ENCODE data around the gene C17orf113. TPM values are rescaled to one million over a fixed set of nuclear protein-coding genes. Genes with fewer than 3 reads are reported as not detected.

Gene C17orf113
- total RNA-seq, 1 donor from 2014 or later = 3.7 TPM

DNA sequence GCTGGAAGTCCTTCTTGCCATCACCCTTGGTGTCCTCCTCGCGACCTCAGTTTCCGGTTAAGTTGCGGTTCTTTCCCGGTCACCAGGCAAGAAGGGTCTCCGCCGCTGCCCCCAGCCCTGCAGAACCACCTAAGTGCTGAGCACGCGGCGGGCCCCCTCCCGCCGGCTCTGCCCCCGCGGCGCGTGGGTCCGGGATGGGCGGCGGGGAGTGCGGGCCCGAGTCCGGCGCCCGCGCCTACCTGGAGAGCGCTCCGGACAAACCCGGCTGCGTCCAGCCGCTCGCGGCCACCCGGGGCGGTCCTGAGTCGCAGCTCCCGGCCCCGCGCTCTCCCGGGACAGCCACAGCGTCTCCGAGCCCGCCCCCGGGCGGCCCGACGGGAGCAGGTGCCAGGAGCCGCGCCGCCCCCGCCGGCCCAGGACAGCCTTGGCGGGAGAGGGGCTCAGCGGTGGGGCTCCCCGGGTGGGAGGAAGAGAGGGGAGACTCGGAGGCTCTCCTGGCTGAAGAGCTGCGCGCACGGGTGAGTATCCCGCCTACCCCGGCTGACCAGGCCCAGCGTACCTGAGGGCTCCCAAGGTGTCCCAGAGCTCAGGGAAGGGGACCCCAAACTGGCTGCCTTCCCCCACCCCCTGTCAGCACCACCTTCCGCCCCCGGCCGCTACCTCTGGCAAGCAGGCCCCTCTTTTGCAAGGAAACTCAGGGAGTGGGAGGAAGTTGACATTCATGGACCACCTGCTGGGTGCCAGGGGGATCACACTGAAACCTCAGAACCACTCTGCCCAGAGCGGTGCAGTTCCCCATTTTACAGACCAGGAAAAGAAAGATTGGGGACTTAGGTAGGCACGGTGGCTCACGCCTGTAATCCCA lies 22.2 kb upstream of the C17orf113 start:
- DNase-seq = no peak

DNA sequence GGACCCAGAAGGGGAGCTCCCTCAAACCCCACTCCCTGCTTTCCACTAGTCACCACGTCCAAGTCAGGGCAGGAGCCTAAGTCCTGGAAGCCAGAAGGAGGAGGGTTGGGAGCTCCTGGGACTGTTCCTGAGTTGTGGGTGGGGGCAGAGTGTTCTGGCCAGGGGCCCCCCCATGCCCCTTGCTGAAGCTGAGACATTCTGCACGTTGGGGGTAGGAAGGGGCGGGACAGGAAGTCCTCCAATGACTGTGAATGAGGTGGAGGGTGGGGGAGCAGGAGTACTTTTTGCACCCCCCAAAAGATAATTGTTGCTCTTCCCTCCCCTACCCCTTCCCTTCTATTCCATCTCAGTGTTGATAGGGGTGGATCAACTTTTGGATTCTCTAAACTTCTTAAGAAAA lies 21.4 kb upstream of the C17orf113 start:
- DNase-seq = no peak

DNA sequence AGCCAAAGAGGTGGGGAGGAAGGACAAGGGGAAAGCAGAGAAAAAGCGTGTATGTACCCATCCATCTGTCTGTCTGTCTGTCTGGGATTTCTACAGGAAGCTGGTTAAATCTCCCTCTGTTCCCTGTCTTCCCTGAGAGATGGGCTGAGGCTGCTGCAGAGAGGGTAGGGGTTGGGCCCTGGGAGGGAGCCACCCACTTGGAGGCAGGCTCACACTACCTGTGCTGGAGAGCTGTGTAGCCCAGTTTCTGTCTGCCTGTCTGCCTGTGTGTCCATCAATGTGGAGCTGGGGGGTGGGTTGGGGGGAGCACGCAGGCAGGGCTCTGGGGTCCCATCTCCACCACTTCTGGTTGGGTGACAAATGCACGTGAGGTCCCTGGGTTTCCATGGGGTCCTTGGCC lies 18.6 kb upstream of the C17orf113 start:
- DNase-seq = no peak

DNA sequence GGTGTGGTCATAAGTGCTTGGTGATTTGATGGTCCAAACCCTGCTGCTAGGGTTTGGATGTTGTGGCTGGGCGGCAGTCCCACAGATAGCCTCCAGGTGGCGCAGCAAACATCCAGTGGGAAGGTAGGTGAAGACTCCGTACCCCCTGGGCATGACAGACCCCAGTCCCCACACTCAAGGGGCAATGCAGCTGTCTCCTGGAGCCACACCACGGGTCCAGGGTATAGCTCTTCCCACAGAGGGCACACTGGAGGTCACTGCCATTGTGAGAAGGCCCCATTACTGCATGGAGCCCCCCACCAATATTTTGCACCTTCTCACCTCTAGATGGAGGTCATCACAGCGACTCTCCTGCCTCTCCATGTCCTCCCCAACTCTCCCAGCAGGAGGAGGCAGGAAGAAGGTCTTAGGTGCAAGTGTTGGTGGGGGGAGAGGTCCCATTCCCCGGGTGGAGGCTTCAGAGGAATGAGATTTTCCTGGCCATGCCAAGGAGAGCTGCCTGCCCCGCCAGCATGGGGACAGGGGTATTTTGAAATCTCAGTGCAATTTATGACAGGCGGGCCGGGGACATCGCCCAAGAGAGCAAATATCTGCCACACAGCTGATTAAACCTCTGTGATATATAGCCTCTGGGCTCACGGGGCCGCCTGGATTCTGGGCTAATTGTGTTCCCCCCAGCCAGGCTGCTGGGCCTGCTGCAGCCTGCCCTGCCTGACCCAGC lies 17.1 kb upstream of the C17orf113 start:
- DNase-seq = peak; percentile 4

DNA sequence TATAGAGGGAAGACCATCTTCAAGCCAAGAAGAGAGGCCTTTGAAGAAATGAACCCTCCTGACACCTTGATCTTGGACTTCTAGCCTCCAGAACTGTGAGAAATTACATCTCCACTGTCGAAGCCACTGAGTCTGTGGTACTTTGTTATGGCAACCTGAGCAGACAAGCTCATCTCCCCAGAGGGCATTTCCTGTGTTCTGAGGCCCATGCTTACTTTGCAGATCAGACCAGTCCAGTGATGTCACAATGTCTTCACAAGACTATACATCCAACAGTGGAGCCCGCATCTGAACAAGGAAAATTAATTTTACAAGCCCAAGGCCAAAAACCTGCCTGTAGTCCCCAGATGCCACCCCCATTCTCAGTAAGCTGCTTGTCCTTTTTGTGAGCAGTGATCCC lies 14.8 kb upstream of the C17orf113 start:
- no peak for DNase-seq

DNA sequence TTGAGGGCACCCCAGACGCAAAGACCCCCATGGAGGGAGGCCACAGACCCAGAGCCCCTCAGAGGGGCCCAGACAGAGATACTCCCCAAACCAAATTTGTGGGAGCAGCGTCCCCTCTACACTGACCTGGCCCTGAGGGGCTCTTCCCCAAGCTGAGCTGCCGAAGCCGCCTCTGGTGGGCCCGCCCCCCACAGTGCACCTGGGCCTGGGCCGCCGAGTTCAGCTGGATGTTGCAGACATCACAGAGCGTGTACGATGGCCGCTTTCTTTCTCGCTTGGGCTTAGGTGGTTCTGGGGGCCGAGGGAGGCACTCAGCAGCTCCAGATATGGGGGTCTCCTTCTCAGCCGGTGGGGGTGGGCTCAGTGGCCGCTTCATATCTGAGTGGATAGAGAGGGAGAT lies 12.3 kb upstream of the C17orf113 start:
- DNase-seq = no peak

DNA sequence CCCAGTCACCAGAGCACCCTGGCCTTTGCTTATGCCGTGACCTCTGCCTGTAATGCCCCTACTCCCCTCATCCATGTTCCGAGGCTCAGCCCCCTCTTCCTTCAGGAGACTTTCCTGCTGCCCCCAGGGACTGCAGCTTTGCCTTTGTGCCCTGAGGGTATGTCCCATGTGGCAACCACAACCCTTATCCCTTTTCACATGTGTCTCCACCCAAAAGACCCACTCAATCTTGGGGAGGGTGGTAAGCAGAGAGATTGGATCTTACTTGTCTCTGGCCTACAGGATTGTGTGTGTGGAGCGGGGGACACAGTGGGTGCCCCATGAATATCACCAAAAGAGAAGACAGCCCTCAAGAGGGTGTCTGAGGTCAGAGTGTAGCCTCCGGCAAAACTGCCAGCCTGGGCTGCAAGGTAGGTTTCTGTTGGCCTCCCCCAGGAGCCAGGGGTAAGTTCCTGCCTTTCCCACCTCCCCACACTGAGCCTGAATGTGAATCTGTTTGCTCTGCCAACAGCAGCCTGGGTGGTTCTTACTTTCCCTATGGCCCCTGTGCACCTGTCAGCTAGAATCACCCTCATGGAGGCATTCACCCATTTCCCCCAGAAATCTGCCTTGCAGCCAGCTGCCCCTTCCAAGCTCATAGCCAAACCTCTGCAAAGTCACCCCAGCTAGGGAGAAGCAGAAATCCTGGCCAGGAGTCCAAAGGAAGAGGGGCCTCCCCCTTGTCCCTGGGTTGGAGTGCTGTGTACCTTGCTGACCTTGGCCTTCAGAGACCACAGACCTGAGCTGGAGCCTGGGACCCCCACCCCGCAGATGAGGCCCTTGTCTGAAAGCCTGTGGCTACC lies 11.5 kb upstream of the C17orf113 start:
- no peak for DNase-seq

DNA sequence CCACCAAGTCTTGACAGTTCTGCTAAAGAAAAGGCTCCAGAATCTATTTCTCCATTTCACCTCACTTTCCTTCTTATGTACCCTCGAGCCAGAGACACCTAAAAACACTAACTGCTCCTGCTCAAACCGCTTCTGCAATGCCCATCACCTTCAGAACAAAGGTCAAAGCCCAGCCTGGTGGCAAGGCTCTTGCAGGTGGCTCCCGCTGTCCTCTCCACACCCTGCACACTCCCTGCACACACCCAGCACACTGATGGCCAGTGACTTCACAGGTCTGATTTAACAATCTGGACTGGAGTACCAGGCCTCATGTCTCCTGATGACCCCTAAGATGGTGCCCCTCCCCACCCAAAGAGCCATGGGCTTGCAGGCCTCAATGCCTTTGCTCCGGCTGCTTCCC lies 9.8 kb upstream of the C17orf113 start:
- DNase-seq = no peak

DNA sequence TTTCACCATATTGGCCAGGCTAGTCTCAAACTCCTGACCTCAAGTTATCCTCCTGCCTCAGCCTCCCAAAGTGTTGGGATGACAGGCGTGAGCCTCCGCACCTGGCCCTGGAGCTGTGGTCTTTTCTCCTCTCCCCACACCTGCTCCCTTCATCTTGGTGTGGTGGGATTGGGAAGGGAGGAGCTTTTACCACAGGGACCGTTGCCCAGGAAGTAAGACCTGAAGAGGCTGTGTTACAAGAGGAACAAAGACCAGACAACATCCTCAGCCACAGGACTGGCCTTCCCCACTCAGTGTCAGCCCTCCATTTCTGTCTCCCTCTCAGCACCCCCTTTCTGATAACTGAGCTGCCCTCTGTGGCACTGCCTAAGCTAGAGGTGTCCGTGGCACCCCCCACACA lies 9.4 kb upstream of the C17orf113 start:
- no peak for DNase-seq

DNA sequence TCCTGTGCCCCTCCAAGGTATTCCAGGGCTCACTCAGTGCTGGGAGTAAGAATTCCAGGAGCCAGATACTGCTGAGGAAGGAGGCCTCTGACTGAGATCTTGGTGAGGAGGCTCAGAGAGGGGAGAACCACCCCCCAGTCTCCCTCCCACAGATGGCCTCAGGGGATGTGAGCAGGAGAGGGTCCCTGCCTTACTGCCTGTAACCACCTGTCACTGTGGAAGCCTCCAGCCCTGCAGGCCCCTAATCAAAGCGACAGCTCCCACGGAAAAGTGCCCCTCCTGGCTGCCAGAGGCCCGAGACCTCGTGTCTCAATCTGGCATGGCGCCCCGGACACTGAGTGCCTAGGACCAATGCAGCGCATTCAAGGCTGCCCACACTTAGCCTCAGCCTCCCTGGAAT lies 7.7 kb upstream of the C17orf113 start:
- DNase-seq = no peak

DNA sequence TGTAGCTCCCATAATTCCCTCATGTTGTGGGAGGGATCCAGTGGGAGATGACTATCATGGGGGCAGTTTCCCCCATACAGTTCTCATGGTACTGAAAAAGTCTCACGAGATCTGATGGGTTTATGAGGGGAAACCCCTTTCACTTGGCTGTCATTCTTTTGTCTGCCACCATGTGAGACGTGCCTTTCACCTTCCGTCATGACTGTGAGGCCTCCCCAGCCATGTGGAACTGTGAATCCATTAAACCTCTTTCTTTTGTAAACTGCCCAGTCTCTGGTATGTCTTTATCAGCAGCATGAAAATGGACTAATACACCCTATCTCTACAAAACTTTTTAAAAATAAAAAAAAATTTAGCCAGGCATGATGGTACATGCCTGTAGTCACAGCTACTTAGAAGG lies 6.2 kb upstream of the C17orf113 start:
- no peak for DNase-seq

DNA sequence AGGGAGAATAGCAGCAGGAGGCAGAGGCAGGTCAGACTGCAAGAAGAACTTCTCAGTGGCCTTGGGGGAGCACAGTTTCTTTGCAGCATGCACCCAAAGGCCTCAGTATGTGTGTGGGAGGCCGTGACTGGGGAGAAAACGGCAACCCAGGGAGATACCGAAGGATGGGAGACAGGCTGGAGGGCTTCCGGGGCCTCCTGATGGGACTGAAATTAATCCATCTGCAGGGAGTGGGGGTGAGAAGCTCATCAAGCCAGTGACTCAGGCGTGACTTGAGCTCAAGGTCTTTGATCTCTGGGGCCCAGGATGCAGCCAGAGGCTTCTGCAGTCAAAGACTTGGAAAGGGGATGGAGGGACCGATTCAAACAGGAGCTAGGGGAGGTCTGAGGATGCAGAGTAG lies 5.1 kb upstream of the C17orf113 start:
- DNase-seq = no peak

DNA sequence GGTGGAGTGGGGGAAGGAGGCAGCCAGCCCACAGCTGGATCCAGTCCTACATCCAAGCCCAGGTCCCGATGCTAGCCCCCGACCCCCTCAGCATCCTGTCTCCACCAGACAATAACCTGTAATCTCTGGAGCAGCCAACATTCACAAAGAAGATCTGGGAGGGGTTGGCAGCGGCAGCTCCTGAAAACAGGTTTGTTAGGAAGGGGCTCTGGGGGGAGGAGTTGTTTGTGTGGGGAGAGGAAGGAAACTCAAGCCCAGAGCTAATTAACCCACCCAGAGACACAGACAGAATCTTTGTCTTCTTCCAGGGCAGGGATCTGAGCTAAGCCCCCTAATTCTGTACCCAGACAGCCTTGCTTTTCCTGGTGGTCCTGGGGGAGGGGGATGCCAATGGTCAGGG lies 4.6 kb upstream of the C17orf113 start:
- DNase-seq = no peak

DNA sequence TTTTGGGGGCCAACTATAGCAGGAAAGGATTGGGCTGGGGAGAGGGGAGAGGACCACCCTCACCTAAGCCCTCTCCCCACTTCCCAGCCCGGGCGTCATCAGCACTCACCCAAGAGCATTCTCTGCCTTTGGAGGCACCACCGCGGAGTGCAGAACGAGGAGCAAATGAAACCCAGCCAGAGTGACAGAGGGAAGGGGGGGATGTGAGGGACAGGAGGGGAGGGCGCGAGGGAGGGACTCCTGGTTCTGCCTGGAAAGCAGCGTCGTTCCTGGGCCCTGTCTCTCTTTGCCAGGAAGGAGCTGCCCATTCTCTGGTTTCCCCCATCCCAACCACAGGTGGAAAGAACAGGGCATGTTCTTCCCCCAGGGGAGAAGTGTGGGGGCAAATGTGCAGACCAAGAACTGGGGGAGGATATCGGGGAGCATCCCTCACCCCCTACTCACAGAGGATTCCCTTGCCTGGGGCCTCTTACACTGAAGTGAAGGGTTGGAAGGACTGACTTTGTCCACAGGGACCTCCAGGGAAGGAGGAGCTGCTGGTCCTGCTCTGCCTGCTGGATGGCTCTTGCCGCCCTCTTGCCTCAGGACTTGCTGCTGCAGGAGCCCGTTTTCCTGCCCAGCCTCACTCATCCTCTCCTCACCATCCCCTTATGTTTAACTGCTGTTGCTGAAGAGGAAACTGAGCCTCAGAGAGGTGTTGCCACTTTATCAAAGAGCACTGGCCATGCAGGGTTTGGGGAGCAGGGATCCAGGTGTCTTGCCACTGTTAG lies 3.5 kb upstream of the C17orf113 start:
- no peak for DNase-seq

DNA sequence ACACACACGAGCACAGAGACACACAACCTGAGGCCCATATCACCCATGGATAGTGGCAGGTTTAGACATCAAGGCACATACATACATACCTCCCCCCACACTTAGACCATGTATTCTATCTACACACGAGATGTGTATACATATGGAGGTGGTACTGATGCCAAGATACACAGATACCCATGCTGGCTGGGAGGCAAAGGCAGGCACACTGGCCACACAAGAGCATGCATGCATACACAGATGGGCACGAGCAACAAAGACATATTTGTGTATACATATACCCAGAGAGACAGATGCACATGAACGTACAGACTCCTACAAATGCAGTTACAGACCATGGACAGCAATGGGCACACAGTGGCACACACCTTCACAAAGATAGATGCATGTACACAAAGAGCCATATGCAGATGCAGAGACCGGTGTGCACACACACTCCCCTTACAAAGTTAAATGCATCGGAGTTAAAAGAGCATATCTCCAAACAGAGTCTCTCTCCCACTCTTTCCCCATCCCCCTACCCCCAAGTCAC lies 2.0 kb upstream of the C17orf113 start:
- DNase-seq = no peak

DNA sequence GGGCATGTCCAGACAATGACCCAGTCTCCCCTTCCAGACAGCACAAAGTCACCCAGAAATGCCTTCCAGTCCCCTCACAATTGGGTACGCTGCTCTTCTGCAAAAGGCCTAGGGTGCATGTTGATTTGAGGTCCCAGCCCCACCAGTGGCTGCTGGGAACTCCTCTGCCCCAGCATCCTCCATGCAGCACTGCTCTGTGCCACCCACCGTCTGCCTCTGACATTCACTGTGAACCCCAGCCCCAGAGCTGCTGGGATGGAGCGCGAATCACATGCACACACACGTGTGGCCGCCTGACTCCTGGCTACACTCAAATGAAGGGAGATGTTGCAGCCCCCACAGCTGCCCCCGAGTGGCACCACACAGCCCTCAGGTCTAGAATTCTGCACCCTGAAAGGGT lies 1.2 kb upstream of the C17orf113 start:
- no peak for DNase-seq

DNA sequence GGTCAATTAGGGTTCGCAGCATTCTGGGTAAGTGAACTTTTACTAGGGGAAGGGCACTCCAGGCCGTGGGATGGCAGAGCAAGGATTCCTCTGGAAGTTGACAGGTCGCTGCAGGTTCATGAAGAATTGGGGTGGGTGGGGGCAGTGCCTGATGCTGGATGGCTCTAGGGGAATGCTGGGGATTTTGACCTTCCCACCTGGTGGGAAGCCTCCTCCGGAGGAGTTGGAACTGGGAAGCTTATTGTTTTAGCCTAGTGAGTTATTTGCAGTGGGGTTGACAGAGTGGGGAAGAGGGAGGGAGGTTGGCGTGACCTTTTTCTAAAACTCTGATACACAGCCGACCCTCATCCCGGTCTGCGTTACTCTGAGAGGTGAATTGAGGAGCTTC lies 606 bp upstream of the C17orf113 start:
- no peak for DNase-seq

DNA sequence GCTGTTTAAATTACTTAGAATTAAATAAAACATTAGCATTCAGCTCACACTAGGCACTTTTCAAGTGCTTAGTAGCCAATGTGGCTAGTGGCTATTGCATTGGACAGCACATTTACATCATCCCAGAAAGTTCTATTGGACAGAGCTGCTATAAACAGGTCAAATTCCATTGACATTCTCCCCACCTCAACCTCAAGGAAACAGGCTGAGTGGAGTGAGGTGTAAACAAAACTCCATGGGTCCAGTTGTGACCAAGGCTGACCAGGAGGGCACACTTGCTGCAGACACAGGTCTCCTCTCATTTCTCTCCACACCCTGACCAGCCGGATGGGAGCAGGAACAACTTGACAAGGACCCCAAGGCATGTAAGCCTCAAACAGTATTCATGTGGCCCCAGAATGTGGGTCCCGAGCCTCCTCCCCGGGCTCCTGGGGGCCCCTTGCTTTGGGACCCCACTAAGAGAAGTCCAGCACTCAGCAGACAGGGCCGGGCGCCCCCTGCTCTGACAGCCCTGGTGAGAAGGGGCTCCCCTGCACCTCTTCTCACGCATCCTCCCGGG lies 488 bp downstream of the C17orf113 start:
- no peak for DNase-seq

DNA sequence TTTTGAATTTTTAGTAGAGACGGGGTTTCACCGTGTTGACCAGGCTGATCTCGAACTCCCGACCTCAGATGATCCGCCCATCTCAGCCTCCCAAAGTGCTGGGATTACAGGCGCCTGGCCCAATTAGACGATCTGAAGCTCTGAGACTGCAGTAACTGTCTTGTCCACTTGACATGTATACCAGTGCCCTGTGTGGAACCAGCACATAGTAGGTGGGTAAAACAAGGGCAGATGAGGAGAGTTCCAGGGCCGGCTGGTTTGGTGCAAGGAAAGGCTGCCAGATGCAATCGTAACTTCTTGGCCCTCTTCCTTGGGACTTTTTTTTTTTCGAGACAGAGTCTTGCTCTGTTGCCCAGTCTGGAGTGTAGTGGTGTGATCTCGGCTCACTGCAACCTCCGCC lies 3.1 kb downstream of the C17orf113 start:
- no peak for DNase-seq

DNA sequence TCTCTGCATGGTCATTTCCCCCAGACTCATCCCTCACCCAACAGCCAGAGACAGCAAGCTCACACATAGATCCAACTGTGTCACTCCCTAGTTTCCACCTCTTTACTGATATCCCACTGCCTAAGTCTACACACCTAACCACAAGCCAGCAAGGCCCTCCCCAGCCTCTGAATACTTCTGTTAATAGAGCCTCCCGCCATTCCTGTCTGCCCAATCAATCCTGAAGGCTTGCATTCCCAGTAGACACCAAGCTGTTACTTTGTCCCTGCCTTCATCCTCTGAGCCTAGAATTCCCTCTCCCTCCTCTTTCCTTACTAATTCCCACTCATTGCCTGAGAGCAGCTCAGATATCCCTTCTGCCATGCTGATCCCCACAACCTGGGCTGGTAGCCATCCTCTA lies 4.7 kb downstream of the C17orf113 start:
- no peak for DNase-seq

DNA sequence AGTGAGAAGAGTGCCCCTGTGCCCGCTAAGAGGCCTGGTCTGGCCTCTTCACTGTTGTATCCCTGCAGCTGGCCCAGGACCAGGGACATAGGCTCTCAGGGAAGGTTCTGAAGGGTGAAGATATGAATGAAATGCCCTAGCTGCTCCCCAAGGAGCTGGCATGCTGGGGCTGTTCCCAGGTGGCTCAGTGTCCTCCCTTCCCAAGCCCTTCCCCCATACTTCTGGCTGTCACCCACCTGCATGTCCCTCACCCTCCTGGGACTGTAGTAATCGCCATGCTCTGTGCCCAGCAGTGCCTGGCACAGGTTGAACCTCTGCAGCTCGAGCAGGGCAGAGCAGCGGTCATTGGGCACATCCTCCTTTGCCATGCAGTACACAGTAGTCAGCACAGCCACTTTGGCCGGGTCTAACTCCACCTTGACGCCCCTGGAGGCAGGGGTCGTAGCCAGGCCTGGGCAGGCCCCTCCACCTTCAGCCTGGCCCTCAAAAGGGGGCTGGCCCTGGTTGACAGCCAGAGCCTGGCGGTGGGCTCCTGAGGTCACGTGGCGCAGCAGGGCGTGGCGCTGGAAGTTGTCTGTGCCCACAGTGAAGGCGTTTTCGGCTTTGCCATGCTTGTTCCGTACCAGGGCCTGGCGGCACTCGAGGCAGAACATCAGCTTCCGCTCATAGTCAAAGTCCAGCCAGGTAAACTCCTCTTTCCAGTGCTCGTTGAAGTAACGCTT lies 7.6 kb downstream of the C17orf113 start:
- no peak for DNase-seq

Measured in occipital lobe (tissue), 2 donors.